ENCODE results near the gene CCL8. TPM values are rescaled to one million over a fixed set of nuclear protein-coding genes. Genes with fewer than 3 reads are reported as not detected.

The CCL8 gene
- polyA plus RNA-seq, 4 donors = 0.20 to 4.2 (median 0.39) TPM; not detected in 1

DNA sequence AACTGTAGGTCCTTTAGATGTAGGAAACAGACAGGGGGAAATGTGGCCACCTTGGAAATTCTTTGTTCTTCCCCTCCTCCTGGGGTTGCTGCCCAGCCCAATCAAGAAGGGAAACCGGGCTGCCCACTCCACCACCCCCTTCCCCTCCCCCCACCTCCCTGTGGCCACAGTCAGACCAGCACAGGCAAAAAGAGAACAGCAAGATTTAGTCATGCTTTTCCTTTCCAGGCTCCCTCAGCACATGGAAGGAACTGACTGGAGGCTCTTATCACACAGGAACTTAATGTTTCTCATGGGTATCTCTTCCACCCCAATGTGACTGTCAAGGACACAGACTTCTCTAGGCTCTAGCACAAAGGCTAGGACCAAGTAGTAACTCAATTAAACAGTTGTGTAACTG is 46.8 kb downstream of the CCL8 start:
- DNase-seq (ENCODE audit: low read depth in 4 of 4, low spot score in 3 of 4) = no peak

DNA sequence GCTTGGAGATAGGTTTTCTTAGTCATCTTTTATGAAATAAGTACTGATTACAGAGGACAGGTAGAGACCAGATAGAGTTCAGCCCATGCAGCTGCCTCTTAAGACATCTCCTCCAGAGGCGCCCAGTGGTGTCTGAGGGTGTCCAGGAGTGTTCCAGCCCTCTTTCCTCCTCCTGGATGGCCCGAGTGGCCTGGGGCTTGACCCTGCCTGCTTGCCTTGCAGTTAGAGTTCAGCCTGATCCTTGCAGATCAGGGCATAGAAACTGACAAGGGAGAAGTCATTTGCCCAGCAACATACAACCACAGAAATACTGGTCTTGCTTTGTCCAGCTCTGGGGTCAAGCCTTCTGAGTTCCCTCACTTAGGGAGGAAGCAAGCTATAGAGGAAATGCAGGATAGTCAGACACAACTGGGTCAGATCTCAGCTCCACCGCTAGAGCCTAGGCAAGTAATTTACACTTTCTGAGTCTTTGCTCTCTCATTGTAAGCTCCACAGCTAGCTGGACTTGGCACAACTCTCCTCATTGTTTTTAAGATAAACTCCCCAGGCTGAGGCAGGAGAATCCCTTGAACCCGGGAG is 47.4 kb downstream of the CCL8 start:
- no peak for DNase-seq (ENCODE audit: low read depth in 4 of 4, low spot score in 3 of 4)

DNA sequence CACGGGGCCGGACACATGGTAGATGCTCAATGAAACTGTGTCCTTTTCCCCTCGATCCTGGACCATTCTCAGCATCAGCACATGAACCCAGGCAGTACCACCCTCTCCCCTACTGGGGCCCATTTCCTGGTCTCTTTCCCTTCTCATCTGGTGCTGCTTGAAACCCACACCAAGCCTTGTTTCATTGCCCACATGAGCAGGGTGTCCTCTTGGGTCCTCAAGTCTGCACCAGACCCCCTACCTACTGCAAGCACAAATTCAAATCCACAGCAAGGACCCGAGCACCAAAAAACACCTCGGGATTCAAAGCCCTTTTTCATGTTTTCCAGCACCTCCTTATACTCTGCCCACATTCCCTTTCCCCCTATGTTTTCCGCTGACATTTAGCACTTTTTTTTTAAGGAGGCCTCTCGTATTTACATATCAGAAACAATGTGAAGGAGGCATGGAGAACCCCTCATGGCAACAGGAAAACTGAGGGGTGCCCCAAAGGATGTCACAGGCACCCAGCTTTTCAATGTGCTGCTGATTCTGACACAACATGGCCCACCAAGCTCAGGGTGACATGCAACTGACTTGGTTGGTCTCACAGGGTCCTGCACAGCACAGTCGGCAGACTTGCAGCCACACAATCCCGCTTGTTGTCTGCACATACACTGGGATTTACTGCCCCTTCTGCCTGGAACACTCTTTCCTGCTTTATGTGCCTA is 48.4 kb downstream of the CCL8 start:
- DNase-seq (ENCODE audit: low read depth in 4 of 4, low spot score in 3 of 4) = no peak

DNA sequence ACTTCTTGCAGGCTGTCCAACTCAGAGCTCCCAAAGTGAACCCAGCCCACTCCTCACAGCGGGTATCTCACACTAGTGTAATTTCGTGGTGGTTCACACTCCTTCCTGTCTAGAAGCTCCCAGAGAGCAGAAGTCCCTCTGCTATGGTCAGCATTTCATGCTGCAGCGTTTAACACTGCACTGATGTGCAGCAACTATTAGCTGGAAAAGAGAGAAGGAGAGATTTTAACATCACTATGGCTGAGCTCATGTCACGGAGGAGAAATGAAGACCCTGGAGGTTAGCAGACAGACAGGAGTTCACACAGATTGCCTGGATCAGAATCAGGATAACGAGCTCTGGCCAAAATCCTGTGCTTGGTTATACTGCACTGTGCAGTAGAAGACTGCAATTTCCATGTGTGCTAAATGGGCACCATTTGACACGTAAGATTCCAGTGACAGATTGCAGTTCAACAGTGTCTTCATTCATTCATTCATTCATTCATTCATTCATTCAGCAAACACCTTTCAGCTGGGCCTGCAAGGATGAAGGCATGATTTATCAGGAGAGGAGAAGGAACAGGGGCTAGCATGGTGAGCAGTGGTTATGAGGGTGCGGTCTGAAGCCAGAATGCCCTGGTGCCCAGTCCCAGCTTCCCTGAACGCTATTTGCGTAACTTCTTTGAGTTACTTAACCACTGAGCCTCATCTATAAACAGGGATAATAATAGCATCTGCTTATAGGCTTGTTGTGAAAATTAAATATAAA is 49.1 kb downstream of the CCL8 start:
- no peak for DNase-seq (ENCODE audit: low read depth in 4 of 4, low spot score in 3 of 4)

DNA sequence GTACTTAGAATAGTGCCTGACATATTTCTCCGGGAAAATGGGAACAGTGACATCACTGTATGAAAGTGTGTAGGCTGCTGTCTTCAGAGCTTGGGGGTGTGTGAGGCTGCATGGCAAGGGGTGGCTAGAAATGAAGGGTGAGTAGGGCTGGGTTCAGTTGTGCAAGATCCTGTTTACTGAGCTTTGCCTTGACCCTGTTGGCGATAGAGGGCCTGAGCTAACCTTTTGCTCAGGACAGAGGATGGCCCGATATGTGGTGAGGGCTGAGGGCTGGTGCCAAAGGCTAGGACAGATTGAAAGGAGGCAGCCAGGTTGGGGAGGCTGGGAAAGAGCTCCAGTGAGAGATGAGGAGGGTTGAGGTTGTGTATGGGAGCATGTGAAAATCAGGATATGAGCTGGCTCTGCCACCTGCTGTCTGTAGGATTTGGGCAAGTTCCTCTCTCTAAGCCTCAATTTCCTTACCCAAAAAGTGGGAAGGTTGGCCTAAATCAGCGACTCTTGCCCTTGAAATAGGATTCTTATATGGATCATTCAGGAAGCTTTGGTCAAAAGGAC is 49.8 kb downstream of the CCL8 start:
- no peak for DNase-seq (ENCODE audit: low read depth in 4 of 4, low spot score in 3 of 4)

DNA sequence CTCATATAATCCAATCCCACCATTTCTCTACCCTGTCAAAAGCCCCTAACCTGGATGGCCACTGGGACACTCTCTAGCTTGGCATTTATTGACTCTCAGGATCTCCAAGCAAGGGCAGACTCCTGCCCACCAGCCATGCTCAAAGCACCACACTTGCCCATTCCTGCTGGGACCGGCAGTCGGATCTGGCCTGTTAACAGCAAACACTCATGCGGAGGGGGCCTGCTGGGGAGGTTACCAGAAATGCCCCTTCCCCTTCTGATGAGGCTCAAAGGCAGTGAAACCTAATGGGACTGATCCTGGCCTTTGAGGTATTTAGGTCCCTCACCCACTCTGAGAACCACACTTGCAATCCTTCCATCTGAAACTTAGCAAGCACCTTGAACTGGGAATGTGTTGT is 50.3 kb downstream of the CCL8 start:
- no peak for DNase-seq (ENCODE audit: low read depth in 4 of 4, low spot score in 3 of 4)

DNA sequence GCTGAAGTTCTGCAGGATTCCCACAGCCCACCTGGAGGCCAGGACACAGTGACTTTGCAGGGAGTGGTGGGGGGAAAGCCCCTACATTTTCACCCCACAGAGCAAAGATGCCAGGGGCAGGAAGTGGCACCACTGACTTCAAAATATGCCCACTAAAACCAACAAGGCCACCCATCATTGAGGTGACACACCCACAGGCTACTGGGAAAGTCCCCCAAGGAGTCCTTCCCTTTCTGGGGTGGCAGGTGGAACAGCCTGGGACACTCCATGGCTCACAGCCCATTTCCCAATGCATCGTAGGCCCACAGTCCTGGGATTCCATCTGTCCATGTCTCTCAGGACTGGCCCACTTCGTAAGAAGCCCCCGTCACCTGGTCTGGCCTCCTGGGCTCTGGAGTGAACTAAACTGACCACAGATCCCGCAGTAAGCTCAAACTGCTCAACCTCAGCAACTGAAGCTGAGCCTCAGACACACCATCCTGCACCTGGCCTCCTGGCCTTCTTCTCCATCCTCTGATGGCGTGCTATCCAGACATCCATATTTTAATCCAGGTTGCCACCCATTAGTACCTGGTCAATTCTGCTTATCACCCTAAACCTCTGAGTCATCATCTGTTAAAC is 51.3 kb downstream of the CCL8 start:
- DNase-seq (ENCODE audit: low read depth in 4 of 4, low spot score in 3 of 4) = no peak

DNA sequence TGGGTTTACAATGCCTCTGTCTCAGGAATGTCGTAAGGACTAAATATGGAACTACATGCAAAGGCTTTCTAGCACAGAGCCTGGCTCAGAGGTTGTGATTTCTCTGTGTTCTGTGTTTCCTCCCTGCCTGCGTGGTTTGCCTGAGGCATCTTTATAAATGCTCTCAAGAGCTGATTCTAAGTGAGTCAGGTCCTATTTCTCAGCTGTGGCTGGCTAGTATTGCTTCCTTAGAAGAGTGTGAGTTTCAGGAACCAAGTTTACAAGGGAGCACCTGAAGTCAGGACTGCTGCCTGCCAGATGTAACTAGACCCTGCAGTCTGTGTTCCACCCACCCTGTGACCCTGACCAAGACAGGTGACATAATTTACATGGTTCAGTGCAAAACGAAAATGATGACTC is 51.8 kb downstream of the CCL8 start:
- DNase-seq (ENCODE audit: low read depth in 4 of 4, low spot score in 3 of 4) = no peak

Other genes starting within 250 kb of the CCL8 start
- 10 to 100 TPM; 14.2 to 95.7 (median 20.2) TPM for gene CCL2, start 64.2 kb upstream of the CCL8 start, polyA plus RNA-seq (ENCODE audit: insufficient read length in 4 of 4)
- gene CCL7, start 49.2 kb upstream of the CCL8 start, polyA plus RNA-seq (ENCODE audit: insufficient read length in 4 of 4) = not detected
- 1 to 10 TPM in 1 of 4 donors, under 1 TPM in 3; 0.60 to 1.4 (median 0.96) TPM for gene CCL11, start 33.7 kb upstream of the CCL8 start, polyA plus RNA-seq (ENCODE audit: insufficient read length in 4 of 4)
- gene CCL13, start 37.0 kb downstream of the CCL8 start, polyA plus RNA-seq (ENCODE audit: insufficient read length in 4 of 4) = 1 to 10 TPM in 1 of 4 donors, under 1 TPM in 1, not detected in 2; 0.24 to 4.0 TPM
- gene CCL1, start 43.8 kb downstream of the CCL8 start, polyA plus RNA-seq (ENCODE audit: insufficient read length in 4 of 4) = not detected